ENCODE measurements around the gene IL1RAPL1. TPM values are rescaled to one million over a fixed set of nuclear protein-coding genes. Genes with fewer than 3 reads are reported as not detected.

The IL1RAPL1 gene
- total and polyA plus RNA-seq, 4 experiments from 2014 or later: not detected

DNA sequence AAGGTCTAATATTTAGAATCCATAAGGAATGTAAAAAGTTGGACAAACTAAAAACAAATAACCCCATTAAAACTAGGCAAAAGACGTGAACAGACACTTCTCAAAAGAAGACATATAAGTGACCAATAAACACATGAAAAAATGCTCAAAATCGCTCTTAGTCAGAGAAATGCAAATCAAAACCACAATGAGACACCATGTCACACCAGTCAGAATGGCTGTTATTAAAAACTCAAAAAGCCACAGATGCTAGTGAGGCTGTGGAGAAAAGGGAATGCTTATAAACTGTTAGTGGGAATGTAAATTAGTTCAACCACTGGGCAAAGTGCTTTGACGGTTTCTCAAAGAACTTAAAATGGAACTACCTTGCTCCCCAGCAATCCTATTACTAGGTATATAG is 953.8 kb downstream of the IL1RAPL1 start:
- Histone ChIP-seq H3K27me3 (ENCODE audit: insufficient read depth, low read length) (no peaks in the 10 kb centered on the region), H3K27ac (ENCODE audit: low read depth, low read length) (no peak overlapping the region), H3K4me1 (ENCODE audit: insufficient read depth, low read length) (no peaks in the 10 kb centered on the region), H3K36me3 (ENCODE audit: insufficient read depth, low read length) (no peaks in the 10 kb centered on the region), H3K4me3 (ENCODE audit: low read length in 2 of 2) (no peak overlapping the region), H3K9me3 (ENCODE audit: control insufficient read depth in 1 of 2, low read length in 2 of 2) (no peaks in the 10 kb centered on the region)
- POLR2A ChIA-PET (ENCODE audit: partially characterized antibody): no interaction called here
- Mint-ChIP-seq H3K9me3 (peaks cover 0 to 5% (median 0%) of the 10 kb centered on the region in 8 donors), H3K27me3 (no peaks in the 10 kb centered on the region), H3K27ac (no peak overlapping the region), H3K4me1 (no peaks in the 10 kb centered on the region), H3K36me3 (no peaks in the 10 kb centered on the region), H3K4me3 (no peak overlapping the region)
- CTCF ChIA-PET (ENCODE audit: partially characterized antibody): no interaction called here
- no peak for DNase-seq
- intact Hi-C loops (cut with micrococcal nuclease): no loop called here

DNA sequence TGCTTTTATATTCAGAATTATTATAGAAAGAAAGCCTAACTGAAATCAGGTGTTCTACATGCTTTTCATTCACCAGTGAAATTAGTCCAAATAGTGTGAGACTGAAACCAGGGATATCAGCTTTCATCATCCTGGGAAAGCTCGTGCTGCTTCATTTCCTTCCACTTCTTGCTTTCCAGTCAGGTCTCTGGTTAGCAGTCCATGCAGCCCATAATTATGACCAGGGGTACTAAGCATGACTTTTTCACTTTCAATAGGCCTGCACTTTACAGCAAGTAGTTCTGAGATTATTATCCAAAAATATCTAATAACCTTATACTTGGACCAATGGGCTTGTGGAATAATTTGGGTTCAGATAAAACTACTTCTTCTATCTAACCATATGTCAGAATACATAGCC is 954.9 kb downstream of the IL1RAPL1 start:
- Histone ChIP-seq H3K36me3 (ENCODE audit: insufficient read depth, low read length) (no peaks in the 10 kb centered on the region), H3K4me3 (ENCODE audit: low read length in 2 of 2) (no peak overlapping the region), H3K9me3 (ENCODE audit: control insufficient read depth in 1 of 2, low read length in 2 of 2) (no peaks in the 10 kb centered on the region), H3K27ac (ENCODE audit: low read depth, low read length) (no peak overlapping the region), H3K27me3 (ENCODE audit: insufficient read depth, low read length) (no peaks in the 10 kb centered on the region), H3K4me1 (ENCODE audit: insufficient read depth, low read length) (no peaks in the 10 kb centered on the region)
- H3K9me3 Mint-ChIP-seq: peaks cover 0 to 5% (median 0%) of the 10 kb centered on the region in 8 donors
- intact Hi-C loops (cut with micrococcal nuclease): no loop called here
- no peaks in the 10 kb centered on the region for H3K27me3 Mint-ChIP-seq
- H3K36me3 Mint-ChIP-seq: no peaks in the 10 kb centered on the region
- no peak overlapping the region for H3K4me3 Mint-ChIP-seq
- H3K4me1 Mint-ChIP-seq: no peaks in the 10 kb centered on the region
- no peak overlapping the region for H3K27ac Mint-ChIP-seq
- CTCF ChIA-PET (ENCODE audit: partially characterized antibody): no interaction called here
- DNase-seq: no peak
- POLR2A ChIA-PET (ENCODE audit: partially characterized antibody): no interaction called here

DNA sequence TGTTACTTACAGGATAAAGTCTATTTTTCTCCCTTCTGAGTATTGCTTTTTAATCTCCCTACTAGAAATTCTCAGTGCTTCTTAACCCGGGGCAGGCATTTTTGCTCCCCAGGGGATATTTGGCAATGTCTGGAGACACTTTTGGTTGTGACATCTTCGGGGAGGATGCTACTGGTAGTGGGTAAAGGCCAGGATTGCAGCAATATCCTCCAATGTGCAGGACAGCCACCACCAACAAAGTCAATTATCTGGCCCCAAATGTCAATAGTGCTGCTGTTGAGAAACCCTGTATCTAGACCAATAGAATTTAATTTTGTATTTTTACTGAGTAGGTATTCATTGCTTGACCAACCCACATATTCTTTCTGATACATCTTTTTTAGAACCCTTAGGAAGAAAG is 958.6 kb downstream of the IL1RAPL1 start:
- no peaks in the 10 kb centered on the region for H3K27me3 Mint-ChIP-seq
- H3K36me3 Mint-ChIP-seq: no peaks in the 10 kb centered on the region
- no peak overlapping the region for H3K27ac Mint-ChIP-seq
- no peak overlapping the region for H3K27ac ChIP-seq (ENCODE audit: low read depth, low read length)
- DNase-seq: no peak
- H3K36me3 ChIP-seq (ENCODE audit: insufficient read depth, low read length): no peaks in the 10 kb centered on the region
- H3K27me3 ChIP-seq (ENCODE audit: insufficient read depth, low read length): no peaks in the 10 kb centered on the region
- no peak overlapping the region for H3K4me3 ChIP-seq (ENCODE audit: low read length in 2 of 2)
- H3K9me3 ChIP-seq (ENCODE audit: control insufficient read depth in 1 of 2, low read length in 2 of 2): no peaks in the 10 kb centered on the region
- H3K9me3 Mint-ChIP-seq: peaks cover 0 to 6% (median 0%) of the 10 kb centered on the region in 8 donors
- CTCF ChIA-PET (ENCODE audit: partially characterized antibody): no interaction called here
- intact Hi-C loops (cut with micrococcal nuclease): no loop called here
- POLR2A ChIA-PET (ENCODE audit: partially characterized antibody): no interaction called here
- no peaks in the 10 kb centered on the region for H3K4me1 ChIP-seq (ENCODE audit: insufficient read depth, low read length)
- H3K4me1 Mint-ChIP-seq: no peaks in the 10 kb centered on the region
- H3K4me3 Mint-ChIP-seq: no peak overlapping the region

DNA sequence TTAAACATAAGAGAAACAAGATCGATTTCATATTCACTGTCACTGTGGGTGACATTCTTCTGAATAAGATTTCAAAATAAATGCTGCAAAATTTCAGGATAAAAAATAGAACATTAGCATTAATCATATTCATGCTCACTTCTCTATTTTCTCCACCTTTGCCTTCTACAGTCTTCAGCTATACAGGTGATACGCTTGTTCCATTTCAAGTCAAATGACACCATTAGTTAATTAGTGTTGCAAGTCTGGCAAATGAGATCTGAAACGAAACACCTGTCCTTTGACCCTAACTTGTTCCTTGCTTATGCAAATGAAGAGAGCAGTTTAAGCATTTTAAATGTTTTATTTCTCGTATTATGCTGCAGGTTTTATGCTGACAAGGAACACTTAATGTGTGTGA is 960.6 kb downstream of the IL1RAPL1 start:
- POLR2A ChIA-PET (ENCODE audit: partially characterized antibody): no interaction called here
- Histone ChIP-seq H3K4me1 (ENCODE audit: insufficient read depth, low read length) (no peaks in the 10 kb centered on the region), H3K27me3 (ENCODE audit: insufficient read depth, low read length) (no peaks in the 10 kb centered on the region), H3K9me3 (ENCODE audit: control insufficient read depth in 1 of 2, low read length in 2 of 2) (no peaks in the 10 kb centered on the region), H3K27ac (ENCODE audit: low read depth, low read length) (no peak overlapping the region), H3K4me3 (ENCODE audit: low read length in 2 of 2) (no peak overlapping the region), H3K36me3 (ENCODE audit: insufficient read depth, low read length) (no peaks in the 10 kb centered on the region)
- CTCF ChIA-PET (ENCODE audit: partially characterized antibody): no interaction called here
- Mint-ChIP-seq H3K36me3 (no peaks in the 10 kb centered on the region), H3K4me3 (no peak overlapping the region), H3K9me3 (peaks cover 0 to 7% (median 0%) of the 10 kb centered on the region in 8 donors), H3K4me1 (no peaks in the 10 kb centered on the region), H3K27me3 (no peaks in the 10 kb centered on the region), H3K27ac (no peak overlapping the region)
- no peak for DNase-seq
- intact Hi-C loops (cut with micrococcal nuclease): no loop called here

DNA sequence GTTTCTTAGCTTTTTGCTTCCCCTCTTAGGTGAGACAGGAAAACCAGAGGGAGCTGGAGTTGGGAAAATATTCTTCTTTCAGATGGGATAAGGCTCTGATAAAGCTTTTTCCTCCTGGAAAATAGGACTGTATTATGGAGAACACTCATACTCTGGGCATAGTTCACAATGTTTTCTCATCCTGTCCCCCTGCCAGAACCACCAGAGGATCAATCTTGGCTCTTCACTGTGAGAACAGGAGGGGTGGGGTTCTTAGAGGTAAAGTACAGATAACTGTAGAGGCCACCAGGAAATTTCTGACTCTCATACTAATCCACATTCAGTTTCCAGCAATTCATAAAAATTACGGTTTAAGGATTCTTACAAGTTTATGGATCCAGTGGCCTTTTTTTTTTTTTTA is 966.3 kb downstream of the IL1RAPL1 start:
- H3K27ac ChIP-seq (ENCODE audit: low read depth, low read length): no peak overlapping the region
- Mint-ChIP-seq H3K4me3 (no peak overlapping the region), H3K9me3 (peaks cover 0 to 9% (median 2%) of the 10 kb centered on the region in 8 donors), H3K36me3 (no peaks in the 10 kb centered on the region), H3K27me3 (no peaks in the 10 kb centered on the region), H3K4me1 (no peaks in the 10 kb centered on the region), H3K27ac (no peak overlapping the region)
- intact Hi-C loops (cut with micrococcal nuclease): no loop called here
- ChIA-PET CTCF (ENCODE audit: partially characterized antibody) (no interaction called here), POLR2A (ENCODE audit: partially characterized antibody) (no interaction called here)
- H3K27me3 ChIP-seq (ENCODE audit: insufficient read depth, low read length): no peaks in the 10 kb centered on the region
- no peaks in the 10 kb centered on the region for H3K36me3 ChIP-seq (ENCODE audit: insufficient read depth, low read length)
- no peak overlapping the region for H3K4me3 ChIP-seq (ENCODE audit: low read length in 2 of 2)
- DNase-seq: no peak
- H3K9me3 ChIP-seq (ENCODE audit: control insufficient read depth in 1 of 2, low read length in 2 of 2): no peaks in the 10 kb centered on the region
- no peaks in the 10 kb centered on the region for H3K4me1 ChIP-seq (ENCODE audit: insufficient read depth, low read length)

DNA sequence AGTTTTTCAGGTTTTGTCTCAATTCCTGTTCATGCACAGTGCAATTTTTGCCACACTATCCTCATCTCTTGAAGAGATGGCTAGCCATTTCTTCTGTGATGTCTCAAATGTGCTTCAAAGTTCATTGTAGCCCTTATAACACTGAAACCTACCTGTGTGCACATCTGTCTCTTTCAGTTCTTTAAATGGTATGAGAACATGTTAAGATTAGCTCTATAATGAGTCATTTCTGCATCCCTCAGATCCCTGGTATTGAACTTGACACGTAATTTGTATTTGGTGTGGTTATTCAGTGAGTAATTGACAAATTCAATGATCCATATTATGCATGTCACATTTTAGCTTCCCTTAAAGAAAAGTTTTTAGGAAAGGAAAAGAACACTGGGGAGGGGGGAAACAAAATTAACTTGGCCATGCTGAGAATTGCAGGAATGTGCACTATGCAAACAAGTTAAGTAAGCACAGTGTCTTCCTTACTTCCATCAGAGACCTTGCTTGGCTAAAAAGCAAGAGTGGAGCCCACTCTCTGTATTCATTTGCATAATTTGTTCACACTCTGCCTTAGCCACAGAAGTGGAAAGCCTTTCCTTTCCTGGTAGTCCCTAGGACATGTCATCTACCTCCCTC is 968.3 kb downstream of the IL1RAPL1 start:
- Mint-ChIP-seq H3K27me3 (no peaks in the 10 kb centered on the region), H3K4me1 (no peaks in the 10 kb centered on the region), H3K36me3 (no peaks in the 10 kb centered on the region), H3K4me3 (no peak overlapping the region), H3K27ac (no peak overlapping the region), H3K9me3 (peaks cover 0 to 24% (median 14%) of the 10 kb centered on the region in 8 donors)
- DNase-seq: no peak
- no peaks in the 10 kb centered on the region for H3K36me3 ChIP-seq (ENCODE audit: insufficient read depth, low read length)
- no peaks in the 10 kb centered on the region for H3K27me3 ChIP-seq (ENCODE audit: insufficient read depth, low read length)
- no peaks in the 10 kb centered on the region for H3K9me3 ChIP-seq (ENCODE audit: control insufficient read depth in 1 of 2, low read length in 2 of 2)
- H3K4me1 ChIP-seq (ENCODE audit: insufficient read depth, low read length): no peaks in the 10 kb centered on the region
- H3K4me3 ChIP-seq (ENCODE audit: low read length in 2 of 2): no peak overlapping the region
- no peak overlapping the region for H3K27ac ChIP-seq (ENCODE audit: low read depth, low read length)
- intact Hi-C loops (cut with micrococcal nuclease): no loop called here
- ChIA-PET CTCF (ENCODE audit: partially characterized antibody) (no interaction called here), POLR2A (ENCODE audit: partially characterized antibody) (no interaction called here)

DNA sequence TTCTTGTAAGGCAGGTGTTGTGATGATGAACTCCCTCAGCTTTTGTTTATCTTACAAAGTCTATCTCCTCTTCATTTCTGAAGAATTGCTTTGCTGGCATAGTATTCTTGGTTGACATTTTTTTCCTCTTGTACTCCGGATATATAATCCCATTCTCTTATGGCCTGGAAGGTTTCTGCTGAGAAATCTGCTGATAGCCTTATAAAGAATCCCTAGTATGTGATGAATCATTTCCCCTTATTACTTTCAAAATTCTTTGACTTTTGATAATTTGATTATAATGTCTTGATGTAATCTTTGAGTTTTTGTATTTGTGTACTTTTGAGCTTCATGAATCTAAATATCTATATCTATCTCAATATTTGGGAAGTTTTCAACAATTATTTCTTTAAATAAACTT is 972.8 kb downstream of the IL1RAPL1 start:
- Histone ChIP-seq H3K36me3 (ENCODE audit: insufficient read depth, low read length) (no peaks in the 10 kb centered on the region), H3K9me3 (ENCODE audit: control insufficient read depth in 1 of 2, low read length in 2 of 2) (no peaks in the 10 kb centered on the region), H3K27ac (ENCODE audit: low read depth, low read length) (no peak overlapping the region), H3K4me3 (ENCODE audit: low read length in 2 of 2) (no peak overlapping the region), H3K27me3 (ENCODE audit: insufficient read depth, low read length) (no peaks in the 10 kb centered on the region), H3K4me1 (ENCODE audit: insufficient read depth, low read length) (no peaks in the 10 kb centered on the region)
- POLR2A ChIA-PET (ENCODE audit: partially characterized antibody): no interaction called here
- peaks cover 0 to 36% (median 19%) of the 10 kb centered on the region in 8 donors for H3K9me3 Mint-ChIP-seq
- no peak overlapping the region for H3K27ac Mint-ChIP-seq
- no peak for DNase-seq
- H3K4me3 Mint-ChIP-seq: no peak overlapping the region
- no peaks in the 10 kb centered on the region for H3K4me1 Mint-ChIP-seq
- no peaks in the 10 kb centered on the region for H3K36me3 Mint-ChIP-seq
- intact Hi-C loops (cut with micrococcal nuclease): no loop called here
- H3K27me3 Mint-ChIP-seq: no peaks in the 10 kb centered on the region
- CTCF ChIA-PET (ENCODE audit: partially characterized antibody): no interaction called here

DNA sequence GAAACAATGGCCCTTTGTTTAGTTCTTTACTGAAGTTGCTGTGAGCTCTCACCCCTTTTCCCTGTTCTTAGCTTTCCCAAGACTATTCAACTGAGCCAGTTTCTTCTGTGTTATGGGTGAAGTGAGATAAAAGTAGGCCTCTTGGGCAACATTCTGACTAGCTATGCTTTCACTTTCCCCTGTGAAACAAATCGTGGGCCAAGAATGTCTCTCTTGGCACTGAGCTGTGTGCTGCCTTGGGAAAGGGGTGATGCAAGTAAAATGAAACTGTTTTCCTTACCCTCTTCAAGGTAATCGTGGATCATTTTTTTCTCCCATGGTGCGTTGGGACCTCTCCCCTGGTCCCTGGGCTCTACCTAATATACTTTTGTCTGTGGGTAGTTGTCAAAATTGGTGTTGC is 974.2 kb downstream of the IL1RAPL1 start:
- H3K27ac ChIP-seq (ENCODE audit: low read depth, low read length): no peak overlapping the region
- ChIA-PET POLR2A (ENCODE audit: partially characterized antibody) (no interaction called here), CTCF (ENCODE audit: partially characterized antibody) (no interaction called here)
- H3K27me3 Mint-ChIP-seq: no peaks in the 10 kb centered on the region
- H3K27ac Mint-ChIP-seq: no peak overlapping the region
- no peaks in the 10 kb centered on the region for H3K36me3 Mint-ChIP-seq
- H3K4me3 Mint-ChIP-seq: no peak overlapping the region
- DNase-seq: no peak
- H3K27me3 ChIP-seq (ENCODE audit: insufficient read depth, low read length): no peaks in the 10 kb centered on the region
- no peaks in the 10 kb centered on the region for H3K36me3 ChIP-seq (ENCODE audit: insufficient read depth, low read length)
- intact Hi-C loops (cut with micrococcal nuclease): no loop called here
- no peaks in the 10 kb centered on the region for H3K9me3 ChIP-seq (ENCODE audit: control insufficient read depth in 1 of 2, low read length in 2 of 2)
- H3K4me1 Mint-ChIP-seq: no peaks in the 10 kb centered on the region
- no peak overlapping the region for H3K4me3 ChIP-seq (ENCODE audit: low read length in 2 of 2)
- peaks cover 0 to 36% (median 20%) of the 10 kb centered on the region in 8 donors for H3K9me3 Mint-ChIP-seq
- H3K4me1 ChIP-seq (ENCODE audit: insufficient read depth, low read length): no peaks in the 10 kb centered on the region

Data from CD4-positive, alpha-beta memory T cell (primary cell).